HG03432 (cell line): ENCODE results near the gene ZNF365.
"Not testable (repeated sequence)": the region's sequence is repeated elsewhere in the genome, so short reads cannot be mapped to it uniquely, and the experiment has no call there.

Experiments
- ATAC-seq: cut with Tn5 transposase; IDR thresholded peaks from one replicate; pipeline ENCODE4 v1.9.1; 2021; ENCODE audit warnings: mild to moderate bottlenecking, moderate library complexity; ENCODE audit not compliant: unreplicated experiment

ZNF365 gene

DNA sequence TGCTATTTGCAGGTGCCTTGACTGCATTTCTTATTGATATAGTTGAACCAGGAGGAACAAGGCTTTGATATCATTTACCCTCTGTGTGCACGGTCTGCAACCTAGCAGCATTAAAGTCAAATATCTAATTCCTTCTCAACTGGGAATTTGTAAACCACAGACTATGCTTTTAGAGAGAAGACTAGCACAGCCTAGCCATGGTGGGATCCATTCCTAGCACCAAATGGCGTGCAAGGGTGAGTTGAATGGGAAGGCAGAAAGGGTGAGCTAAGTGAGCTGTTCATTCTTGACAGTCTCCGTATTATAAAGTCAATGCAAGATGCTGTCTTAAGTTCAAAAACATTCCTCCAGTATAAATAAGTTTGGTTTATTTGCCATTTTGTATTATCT, 2.9 kb downstream of the ZNF365 start:
- no peak for ATAC-seq

GRCh38 chr10:62377966-62378365, 3.8 kb downstream of the ZNF365 start:
- ATAC-seq: no peak

DNA sequence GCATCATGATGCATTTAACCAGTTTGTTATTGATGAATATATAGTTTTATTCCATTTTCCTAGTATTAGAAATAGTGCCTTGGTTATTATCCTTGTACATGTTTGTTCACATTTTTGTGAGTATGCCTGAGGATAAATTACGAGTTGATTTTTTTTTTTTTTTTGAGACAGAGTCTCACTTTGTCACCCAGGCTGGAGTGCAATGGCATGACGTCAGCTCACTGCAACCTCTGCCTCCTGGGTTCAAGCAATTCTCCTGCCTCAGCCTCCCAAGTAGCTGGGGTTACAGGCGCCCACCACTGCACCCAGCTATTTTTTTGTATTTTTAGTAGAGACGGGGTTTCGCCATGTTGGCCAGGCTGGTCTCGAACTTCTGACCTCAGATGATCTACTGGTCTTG, 4.7 kb downstream of the ZNF365 start:
- ATAC-seq: not testable (repeated sequence)

- ATAC-seq: no peak
These were observed 5.2 kb downstream of the ZNF365 start for GRCh38 chr10:62379394-62379793.

- no peak for ATAC-seq
These were observed 5.8 kb downstream of the ZNF365 start for GRCh38 chr10:62380016-62380415.

GRCh38 chr10:62381385-62382102, 7.4 kb downstream of the ZNF365 start:
- ATAC-seq: no peak

DNA sequence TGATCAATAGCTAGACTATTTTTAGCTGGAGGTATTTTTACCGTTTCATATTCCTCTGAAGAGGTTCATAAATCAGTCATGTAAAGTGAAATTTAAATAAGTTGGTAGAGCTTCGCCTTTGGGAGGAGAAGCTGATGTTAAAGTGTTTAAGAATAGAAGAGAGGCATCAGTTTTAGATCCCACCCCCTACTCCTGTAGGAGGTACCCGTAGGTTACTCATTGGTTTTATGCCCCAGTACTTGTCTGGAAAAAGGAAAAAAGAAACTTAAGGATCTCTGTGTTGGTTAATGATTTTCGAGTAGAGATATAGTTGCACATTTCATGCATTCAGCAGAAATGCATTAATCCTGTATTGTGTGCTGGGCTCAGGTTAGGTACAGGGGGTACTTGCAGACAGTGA, 8.7 kb downstream of the ZNF365 start:
- no peak for ATAC-seq

GRCh38 chr10:62384057-62384446, 9.9 kb downstream of the ZNF365 start:
- peak; percentile 91 for ATAC-seq

- no peak for ATAC-seq
These were observed 10.4 kb downstream of the ZNF365 start for GRCh38 chr10:62384447-62385081.

DNA sequence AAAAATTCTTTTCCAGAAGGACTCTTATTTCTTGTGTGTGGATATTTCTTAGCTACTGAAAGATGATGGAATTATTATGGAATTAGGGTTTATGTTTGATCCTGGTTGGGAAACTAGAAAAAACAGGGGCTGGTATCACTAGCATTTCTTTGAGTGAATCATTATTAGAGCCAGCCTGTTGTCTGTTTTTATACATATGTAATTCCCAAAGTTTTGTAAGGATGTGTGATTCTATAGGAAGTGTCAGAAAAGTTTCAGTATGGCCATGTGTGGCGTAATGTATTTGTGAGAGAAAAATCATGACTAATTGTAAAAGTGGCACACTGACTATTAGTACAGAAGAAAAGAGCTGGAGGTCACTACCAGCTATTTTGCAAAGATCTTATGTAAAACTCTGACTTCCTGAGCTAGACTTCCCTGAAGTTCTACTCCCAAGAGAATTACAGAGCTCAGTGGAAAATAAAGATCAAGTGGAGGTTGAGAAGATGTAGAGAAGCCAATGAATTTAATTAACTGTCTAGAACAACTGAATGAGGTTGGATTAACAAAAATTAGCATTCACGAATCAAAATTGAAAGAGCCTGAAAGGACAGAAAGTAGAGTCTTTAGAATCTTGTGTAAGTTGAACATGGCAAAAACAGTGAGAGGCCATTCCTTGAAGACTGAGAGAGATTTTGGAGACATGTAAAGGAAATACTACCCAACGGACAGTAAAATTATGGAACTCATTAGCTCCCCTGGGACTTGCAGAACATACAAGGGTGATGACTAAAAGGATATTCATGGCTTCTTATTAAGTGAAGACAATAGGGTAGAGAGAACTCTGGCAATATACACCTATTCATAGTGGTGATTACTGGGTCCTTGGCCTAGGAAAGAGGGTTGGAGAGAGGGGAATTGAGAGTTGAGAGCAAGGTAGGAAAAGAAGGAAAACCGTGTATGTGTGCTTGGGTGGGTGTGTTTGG, 12.5 kb downstream of the ZNF365 start:
- ATAC-seq: no peak

DNA sequence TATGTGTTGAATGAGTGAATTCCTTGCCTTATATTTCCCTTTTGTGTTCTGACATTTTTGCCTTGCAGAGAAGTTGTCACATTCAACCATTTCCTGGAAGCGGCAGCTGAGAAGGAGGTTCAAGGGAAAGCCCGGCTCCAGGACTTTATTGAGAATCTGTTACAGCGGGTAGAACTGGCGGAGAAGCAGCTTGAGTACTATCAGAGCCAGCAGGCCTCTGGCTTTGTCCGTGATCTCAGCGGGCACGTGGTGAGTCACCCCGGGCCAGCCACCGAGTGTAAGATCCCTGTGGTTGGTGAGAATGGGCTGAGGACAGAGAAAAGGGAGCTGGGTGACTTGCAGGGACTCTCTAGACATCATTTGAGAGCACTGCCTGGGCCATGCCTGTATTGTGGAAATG, 14.2 kb downstream of the ZNF365 start:
- no peak for ATAC-seq

DNA sequence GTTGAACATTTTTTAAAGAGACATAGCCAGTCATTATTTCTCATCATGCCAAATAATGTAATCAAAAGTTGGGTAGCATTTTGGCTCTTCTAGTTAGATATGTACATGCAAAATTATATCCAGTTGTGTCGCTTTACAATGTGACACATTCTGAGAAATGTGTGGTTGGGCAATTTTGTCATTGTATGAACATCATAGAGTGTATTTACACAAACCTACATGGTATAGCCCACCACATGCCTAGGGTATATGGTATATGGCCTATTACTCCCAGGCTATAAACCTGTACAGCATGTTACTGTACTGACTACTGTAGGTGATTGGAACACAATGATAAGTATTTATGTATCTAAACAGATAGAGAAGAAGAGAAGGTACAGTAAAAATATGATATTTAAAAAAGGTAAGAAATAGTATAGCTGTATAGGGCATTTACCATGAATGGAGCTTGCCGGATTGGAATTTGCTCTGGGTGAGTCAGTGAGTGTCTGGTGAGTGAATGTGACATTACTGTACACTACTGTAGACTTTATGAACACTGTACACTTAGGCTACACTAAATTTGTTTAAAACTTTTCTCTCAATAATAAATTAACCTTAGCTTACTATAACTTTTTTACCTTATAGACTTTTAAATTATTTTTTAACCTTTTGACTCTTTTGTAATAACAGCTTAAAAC, 16.5 kb downstream of the ZNF365 start:
- no peak for ATAC-seq

DNA sequence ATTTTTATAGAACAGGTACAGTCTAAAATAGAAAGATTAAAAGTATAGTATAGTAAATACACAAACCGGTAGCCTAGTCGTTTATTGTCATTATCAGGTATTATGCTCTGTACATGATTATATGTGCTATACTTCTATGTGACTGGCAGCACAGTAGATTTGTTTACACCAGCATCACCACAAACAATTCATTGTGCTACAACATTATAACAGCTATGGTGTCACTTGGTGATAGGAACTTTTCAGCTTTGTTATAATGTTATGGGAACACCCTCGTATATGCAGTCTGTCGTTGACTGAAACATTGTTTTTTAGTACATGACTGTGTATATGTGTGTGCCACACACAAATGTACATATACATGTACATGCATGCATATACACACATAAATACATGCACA, 19.1 kb downstream of the ZNF365 start:
- ATAC-seq: no peak

DNA sequence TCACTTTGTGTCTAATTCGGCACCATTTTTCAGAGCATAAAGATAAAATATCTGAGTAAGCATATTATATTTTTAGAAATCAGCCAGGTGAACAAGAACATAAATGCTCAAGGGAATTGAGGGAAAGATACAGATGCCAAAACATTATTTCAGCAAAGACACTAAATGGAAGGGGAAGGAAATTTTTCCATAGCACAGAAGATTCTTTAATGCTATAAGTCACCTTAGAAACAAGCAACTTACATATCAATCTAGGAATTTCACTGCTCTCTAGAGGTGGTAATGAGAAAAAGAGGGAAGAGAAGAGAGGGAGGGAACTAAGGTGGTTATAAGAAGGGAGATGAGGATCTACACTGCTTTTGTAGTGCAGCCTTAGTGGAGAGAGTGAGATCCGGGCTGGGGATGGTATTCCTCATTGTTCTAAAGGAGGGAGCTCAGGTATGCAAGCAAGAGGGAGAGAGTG, 20.4 kb downstream of the ZNF365 start:
- no peak for ATAC-seq

DNA sequence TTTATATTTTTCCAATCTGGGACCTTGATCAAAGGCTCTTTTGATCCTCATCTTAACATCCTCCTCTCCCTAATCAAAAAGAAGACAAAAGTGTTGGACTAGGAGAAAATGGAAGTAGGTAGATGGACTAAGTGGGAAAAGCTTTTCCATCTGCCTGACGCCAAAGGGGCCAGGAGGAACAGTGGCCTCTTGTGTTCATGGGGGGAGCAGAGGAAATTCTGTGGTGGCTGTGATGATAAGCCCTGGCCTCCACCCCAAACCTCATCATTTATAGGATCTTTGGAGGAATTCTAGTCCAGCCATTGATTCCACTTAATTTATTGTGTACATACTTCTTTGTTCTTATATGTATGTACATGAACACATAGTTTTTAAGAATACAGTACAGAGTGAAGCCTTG, 21.7 kb downstream of the ZNF365 start:
- ATAC-seq: no peak

DNA sequence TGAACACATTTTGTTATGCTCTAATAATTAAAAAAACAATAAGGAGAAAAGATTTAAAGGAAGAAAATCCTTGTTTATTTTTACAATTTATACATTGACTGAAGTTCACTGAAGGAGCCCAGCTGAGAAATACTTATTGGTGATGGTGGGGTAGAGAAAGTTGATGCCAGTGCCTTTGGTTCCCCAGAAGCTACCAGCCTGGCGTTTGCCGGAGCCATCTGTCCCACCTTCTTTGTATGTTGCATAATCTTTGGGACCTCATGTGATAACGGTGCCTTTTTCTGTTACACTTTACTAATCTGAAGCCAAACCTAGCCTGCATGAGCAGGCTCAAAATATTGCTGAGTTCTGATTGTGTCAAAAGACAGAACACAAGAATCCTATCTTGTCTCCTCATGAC, 22.7 kb downstream of the ZNF365 start:
- no peak for ATAC-seq

- no peak for ATAC-seq
These were observed 25.0 kb downstream of the ZNF365 start for GRCh38 chr10:62399211-62399610.

GRCh38 chr10:62402508-62402907, 28.3 kb downstream of the ZNF365 start:
- ATAC-seq: no peak

GRCh38 chr10:62410528-62410927, 36.4 kb downstream of the ZNF365 start:
- not testable (repeated sequence) for ATAC-seq

DNA sequence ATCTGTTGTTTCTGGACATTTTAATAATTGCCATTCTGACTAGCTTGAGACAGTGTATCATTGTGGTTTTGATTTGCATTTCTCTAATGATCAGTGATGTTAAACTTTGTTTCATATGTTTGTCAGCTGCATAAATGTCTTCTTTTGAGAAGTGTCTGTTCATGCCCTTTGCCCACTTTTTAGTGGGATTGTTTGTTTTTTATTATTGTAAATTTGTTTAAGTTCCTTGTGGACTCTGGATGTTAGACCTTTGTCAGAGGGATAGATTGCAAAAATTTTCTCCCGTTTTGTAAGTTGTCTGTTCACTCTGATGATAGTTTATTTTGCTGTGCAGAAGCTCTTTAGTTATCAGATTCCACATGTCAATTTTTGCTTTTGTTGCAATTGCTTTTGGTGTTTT, 36.8 kb downstream of the ZNF365 start:
- ATAC-seq: not testable (repeated sequence)

DNA sequence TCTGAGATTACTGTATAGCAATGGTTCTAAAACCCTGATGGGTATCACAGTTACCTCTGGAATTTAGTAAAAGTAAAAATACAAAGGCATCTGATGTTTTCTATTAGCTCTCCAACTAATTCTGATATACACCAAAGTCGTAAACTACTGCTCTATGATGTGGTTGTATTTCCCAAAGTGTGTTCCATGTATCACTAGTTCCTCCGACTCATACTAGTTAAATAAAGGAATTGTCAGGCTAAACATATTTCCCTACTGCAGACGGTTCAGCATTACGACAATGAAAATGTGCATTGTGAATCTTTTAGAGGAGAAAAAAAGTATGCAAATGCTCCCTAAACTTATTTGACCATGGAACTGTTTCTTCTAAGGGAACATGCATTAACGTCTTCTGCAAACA, 38.9 kb downstream of the ZNF365 start:
- no peak for ATAC-seq
